HG03103 (cell line): Measurements from ENCODE around the gene ZNF22.

ENCODE experiments used
- ATAC-seq: cut with Tn5 transposase; IDR thresholded peaks from one replicate; pipeline ENCODE4 v1.9.1; 2021; ENCODE audit warnings: low read depth; ENCODE audit not compliant: unreplicated experiment

ZNF22 gene

DNA sequence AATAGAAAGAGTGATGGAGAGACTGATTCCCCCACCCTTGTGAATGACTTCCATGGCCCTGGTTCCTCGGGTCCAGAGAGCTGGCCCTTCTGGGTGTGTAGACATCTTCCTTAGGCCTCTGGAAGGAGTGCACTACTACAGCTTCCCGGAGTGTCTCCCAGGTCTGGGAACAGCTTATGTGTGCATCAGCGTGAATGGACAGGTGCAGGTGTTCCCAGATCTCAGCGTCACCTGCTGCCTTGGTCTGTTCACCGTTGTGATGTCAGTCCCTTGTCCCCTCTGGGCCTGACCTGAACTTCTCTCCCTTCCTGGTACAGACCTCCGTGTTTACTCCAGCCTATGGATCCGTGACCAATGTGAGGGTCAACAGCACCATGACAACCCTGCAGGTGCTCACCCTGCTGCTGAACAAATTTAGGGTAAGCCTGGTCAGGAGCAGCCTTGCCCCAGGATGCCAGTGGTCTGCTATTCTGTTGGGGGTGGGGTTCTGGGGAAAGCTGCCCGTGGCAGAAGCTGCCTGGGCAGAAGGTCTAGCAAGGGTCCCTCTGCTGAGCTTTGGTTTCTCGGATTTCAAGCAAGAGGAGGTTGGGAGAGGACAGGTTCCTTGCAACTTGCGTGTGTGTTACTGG lies 11.7 kb upstream of the ZNF22 start:
- ATAC-seq: no peak

DNA sequence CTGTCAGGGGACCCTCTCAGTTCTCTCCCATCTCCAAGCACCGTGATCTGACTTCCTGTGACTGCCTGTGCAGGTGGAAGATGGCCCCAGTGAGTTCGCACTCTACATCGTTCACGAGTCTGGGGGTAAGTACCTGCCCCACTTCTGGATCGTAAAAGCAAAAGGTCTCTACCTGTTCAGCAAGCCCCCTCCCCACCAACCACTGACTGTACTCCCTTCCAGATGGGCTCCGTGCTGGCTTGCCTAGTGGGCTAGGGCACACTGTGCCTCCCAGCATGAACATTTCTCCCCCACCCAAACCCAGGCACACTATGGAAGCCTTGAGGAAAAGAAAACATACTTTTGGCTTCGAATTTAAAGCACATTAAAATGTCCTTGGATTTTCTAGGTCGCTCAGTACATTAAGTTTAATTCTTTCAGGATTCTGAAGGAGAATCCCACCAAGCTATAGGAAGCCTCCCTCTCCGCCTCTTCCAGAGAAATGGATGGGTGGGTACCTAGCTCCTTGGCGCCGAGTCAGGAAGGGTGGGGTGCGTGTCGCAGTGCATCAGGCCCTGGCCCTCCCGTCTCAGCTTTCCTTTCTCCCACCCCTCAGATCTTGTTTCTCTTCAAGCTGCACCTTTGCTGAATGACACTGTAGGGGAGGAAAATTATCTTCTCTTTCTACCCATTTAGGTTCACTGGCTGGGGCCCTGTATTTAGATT lies 11.0 kb upstream of the ZNF22 start:
- no peak for ATAC-seq

DNA sequence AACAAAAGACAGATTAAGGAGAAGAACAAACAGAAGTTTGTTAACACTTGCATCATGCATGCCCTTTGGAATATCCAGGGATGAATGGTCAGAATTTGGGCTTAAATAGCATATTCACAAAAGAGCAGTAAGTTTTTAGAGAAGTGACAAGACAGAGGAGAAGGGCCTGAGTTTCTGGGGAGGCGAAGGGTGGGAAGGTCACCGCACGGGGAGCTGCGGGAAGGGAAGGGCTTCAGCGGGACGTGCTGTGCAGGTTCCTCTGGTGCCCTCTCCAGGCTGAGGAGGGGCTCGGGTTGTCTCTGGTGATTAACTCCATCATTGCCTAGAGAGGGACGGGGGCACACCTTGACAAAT lies 10.4 kb upstream of the ZNF22 start:
- no peak for ATAC-seq

DNA sequence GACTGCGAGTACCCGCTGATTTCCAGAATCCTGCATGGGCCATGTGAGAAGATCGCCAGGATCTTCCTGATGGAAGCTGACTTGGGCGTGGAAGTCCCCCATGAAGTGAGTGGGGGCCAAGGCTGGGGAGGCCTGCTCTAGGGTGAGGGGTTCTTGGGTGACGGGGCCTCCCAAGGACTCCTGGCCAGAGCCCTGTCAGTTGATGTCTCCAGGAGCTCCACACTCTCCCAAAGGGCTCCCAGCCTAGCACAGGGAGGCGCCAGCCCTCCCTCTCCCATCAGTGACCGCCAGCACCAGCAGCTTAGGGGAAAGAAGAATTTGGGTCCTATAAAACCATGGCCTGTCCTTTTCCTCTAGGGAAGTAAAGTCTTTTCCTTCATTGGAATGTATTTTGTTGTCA lies 9.8 kb upstream of the ZNF22 start:
- no peak for ATAC-seq

DNA sequence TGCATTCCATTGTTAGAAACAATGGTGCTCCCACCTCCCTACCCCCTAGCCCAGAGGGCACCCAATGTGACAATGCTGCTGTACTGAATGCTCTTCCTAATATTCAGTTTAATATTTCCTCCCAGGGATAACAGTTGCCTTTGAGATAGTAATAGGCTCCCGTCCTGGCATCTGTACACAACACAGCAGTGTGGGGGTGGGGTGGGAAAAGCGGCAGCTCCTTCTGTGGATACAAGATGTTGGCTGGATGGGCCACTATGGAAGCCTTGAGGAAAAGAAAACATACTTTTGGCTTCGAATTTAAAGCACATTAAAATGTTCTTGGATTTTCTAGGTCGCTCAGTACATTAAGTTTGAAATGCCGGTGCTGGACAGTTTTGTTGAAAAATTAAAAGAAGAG lies 9.2 kb upstream of the ZNF22 start:
- ATAC-seq: no peak

DNA sequence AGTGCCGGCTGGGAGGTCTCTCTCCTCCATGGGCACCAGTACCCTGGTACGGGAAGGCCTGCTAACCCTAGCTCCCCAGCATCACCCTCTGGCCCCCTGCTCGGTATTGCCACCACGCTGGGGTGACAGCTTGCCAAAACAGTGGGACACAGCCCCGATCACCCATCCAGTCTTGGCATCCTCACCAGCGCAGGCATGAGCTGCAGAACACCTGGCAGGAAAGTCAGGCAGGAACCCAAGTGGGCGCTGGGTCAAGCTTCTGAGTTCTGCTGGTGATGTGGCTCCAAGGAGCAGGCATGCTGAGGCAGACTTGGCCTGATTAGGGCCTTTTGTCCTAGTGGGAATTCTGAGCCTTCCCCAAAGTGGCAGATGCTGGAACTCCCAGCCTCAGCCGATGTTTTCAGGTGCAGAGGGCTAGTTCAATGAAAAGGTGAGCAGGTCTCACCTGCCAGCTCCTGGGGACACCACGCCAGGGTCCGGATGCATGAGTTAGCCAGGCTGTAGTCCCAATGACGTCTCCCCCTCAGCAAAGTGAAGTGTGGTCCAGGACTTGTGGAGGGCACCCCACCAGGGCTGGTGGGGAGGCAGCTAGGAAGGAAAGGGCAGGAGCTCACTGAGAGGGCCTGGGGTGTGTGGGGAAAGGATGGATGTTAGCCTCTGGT lies 8.5 kb upstream of the ZNF22 start:
- no peak for ATAC-seq

DNA sequence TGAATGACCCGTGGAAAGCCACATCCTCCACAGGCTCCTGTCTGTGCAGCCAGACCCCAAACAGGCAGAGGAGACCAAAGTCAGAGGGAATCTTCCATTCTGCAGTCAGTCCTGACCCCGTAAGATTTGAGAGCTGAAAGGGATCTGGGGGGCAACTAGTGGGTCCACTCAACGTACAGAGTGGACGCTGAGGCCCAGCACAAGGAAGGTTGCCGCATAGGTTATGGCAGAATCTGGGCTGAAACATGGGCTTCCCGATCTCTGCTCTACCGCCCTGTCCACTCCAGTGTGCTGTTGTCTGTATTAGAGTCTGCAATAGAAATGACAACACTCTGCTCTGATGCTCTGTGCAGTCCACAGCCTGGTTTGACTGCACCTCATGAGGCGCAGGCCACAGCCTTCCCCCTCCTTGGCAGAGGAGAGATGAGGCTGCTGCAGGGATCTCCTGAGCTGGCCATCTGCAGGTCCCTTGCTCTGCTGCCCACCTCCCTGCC lies 7.9 kb upstream of the ZNF22 start:
- ATAC-seq: no peak

DNA sequence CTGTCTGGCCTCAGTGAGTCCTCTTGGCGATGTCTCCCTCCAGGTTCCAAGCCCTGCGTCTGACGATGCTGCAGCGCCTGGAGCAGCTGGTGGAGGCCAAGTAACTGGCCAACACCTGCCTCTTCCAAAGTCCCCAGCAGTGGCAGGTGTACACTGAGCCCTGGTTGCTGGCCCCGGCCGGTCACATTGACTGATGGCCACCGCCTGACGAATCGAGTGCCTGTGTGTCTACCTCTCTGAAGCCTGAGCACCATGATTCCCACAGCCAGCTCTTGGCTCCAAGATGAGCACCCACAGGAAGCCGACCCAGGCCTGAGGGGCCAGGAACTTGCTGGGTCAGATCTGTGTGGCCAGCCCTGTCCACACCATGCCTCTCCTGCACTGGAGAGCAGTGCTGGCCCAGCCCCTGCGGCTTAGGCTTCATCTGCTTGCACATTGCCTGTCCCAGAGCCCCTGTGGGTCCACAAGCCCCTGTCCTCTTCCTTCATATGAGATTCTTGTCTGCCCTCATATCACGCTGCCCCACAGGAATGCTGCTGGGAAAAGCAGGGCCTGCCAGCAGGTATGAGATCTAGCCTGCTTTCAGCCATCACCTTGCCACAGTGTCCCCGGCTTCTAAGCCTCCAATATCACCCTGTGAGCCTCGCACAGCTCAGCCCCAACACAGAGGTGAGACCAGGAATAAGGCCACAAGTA lies 7.3 kb upstream of the ZNF22 start:
- no peak for ATAC-seq

DNA sequence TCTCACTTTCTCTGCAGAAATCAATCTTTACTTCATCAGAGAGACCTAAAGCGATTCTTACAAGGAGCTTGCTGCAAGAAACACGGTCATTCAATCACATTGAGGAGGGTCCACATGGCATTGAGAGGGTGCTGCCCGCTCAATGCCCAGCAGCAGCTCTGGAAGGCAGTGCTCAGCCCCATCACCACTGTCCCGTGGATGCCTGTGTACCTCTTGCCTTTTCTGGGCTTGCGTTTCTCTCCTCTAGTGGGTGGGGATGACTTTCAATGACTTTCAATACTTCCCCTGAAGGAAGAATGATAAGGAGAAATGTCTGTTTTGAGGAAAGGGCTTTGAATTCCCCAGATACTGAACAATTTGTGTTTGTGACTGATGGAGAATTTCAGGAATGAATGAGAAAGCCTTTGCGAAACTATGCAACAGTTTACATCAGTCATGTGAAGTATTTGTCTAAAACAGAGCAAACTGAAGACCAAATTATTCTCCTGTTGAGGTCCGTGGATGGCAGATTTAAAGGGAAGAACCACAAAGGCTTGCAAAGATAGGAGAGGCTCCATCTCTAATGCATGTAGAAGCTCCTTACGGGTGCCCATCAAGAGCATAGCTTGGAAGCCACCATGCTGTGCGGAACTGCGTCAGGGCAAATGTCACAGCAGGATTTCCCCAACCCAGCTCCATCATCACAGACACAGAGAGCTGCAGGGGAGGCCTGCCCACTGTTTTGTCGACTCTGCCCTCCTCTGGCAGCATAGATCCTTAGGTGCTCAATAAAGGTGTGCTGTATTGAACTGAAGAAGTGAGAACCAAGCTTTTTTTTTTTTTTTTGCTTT lies 6.6 kb upstream of the ZNF22 start:
- ATAC-seq: no peak

DNA sequence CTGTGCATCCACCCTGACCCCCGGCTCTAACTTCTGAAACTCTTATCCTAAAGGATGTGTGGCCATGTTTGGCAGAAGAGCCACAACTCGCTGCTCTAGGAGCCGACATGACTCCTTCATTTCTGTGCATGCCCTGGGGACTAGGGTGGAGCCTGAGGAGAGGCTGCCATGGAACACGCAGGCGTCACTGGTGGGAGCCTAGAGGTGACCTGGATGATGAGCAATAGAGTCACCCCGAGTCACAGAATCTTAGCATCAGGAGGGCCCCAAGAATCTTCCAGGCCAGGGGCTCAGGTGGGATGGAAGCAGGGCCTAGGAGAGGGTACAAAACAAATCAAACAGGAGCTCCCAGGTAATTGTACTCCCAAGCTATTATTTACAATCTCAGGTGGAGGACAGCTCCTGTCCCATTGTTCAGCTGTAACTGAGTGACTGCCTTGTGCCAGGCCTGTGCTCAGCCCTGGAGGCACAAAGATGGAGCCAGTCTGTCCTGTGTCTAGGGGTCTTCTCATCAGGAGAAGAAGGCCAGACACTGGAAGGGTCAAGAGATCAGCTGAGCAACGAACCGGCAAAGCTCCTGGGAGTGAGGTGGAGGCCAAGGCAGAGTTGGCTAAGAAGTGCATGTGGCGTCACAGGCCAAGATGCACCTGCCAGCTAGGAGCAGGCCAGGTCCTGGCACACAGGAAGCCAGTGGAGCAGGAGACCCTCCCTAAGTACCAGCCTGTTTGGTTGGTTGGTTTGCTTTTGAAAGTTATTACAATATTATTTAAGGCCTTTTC lies 5.8 kb upstream of the ZNF22 start:
- ATAC-seq: no peak

DNA sequence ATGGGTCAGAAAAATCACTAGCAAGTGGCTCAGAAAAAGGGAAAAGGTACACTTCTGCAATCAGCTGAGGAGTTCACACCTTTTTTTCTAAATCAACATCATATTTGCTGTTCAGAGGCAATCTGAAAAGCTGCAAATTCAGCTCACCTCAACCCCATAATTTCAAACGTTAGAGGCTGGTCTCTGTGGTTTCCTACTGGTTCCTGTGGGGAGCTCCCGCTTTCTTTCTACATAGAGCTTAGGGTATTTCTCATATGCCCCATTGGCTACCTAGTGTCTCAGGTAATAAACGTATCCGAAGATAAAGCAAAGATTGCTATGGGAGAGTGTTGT lies 5.2 kb upstream of the ZNF22 start:
- no peak for ATAC-seq

DNA sequence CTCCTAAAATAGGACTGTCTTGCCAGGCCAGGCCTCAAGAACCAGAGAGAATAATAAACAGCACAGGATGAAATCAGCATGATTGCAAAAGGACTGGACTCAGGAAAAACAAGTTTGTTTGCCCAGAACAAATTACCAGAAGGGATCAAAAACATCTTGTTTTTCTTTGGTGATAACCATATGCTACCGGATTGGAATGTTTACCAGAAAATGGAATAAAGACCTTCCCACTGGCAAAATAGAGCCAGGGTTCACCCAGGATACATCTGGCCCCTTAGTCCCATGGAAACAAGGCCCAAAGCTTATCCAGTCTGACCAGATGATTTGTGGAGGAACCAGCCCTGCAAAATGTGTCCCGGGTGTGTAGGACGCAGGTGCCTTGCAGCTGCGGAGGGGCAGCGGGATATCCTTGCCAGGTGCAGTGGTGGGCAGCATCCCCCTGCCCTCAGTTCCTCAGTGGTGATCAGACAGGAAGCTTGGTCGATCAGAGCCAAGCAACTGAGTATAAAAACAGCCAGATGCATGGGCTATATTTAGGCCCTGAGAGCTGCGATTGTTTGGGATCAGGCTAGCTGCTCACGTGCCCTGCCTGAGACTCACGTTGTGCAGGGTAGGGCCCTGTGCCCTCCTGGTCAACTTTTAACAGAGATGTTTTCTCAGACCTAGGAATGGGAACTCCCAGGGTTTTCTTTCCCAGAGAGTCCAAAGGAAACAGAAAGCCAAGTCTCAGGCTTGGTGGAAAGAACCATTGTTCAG lies 4.6 kb upstream of the ZNF22 start:
- no peak for ATAC-seq

DNA sequence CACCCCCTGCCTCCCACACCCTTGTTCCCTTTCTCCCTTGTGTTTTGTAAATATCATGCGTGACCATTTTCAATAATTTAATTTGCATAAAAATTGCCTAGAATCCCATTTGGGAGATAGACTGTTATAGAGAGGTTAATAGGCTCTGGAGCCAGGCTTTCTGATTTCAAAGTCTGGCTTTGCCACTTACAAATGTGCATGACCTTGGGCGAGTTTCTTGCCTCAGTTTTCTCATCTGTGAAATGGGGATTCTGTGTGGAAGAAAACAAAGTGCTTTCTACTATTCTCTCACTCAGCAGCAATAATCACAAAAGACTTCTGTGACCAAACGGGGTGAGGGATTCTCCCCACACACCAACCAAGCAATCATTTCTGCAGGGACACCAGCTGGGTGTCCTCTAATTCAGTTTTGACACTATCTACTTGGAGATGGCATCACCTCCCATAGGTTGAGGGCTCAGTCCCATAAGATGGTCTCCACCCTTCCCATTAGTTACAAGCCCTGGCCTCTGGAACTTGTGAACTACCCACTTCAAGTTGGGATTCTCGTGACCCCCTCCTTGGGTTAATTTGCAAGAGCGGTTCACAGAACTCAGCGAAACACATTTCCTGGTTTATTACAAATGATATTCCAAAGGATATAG lies 3.5 kb upstream of the ZNF22 start:
- no peak for ATAC-seq

DNA sequence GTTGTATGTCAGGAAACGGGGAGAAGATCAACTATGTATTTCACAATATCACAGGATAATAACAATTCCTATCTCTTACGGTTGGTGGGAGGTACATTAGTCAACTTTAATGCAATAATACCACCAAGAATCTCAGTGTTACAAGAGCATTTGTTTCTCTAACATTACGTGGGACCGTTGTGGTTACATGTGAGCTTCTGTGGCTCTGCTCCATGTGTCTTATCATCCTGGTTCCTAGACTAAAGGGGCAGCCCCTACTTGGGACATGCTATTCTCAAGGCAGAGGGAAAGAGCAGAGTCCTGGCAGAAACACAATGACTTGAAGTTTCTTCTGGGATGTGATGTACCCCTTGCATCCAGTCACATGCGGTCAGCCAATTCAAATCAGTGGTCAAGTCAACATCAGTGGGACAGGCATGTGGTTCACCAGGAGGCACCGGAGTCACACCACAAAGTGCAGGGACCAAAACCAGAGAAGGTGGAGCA lies 2.5 kb upstream of the ZNF22 start:
- ATAC-seq: no peak

DNA sequence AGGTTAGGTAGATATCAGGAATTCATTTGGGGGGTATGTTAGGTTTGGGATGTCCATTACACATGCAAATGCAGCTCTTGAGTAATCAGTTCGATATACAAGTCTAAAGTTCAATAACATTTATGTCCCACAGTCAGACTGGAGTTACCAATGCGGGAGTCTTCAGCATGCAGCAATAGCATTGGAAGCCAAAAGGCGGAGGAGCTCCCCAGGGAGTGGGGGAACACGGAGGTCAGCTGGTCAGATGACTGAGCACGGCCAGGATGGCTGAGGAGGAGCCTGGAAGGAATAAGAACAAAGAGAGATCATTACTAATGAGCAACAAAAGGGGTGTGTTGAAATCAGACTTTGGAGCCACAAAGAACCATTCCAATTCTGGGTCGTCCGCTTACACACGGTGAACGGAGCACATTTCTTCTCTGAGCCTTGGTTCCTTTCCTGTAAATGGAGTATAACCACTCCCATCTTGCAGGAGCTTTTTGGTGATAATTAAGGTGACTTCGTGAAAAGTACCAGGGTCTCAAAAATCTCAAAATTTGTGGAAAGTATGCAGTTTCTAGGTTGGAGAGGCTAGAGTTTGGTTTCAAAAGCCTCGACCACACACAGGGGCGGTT lies 478 bp upstream of the ZNF22 start:
- no peak for ATAC-seq

DNA sequence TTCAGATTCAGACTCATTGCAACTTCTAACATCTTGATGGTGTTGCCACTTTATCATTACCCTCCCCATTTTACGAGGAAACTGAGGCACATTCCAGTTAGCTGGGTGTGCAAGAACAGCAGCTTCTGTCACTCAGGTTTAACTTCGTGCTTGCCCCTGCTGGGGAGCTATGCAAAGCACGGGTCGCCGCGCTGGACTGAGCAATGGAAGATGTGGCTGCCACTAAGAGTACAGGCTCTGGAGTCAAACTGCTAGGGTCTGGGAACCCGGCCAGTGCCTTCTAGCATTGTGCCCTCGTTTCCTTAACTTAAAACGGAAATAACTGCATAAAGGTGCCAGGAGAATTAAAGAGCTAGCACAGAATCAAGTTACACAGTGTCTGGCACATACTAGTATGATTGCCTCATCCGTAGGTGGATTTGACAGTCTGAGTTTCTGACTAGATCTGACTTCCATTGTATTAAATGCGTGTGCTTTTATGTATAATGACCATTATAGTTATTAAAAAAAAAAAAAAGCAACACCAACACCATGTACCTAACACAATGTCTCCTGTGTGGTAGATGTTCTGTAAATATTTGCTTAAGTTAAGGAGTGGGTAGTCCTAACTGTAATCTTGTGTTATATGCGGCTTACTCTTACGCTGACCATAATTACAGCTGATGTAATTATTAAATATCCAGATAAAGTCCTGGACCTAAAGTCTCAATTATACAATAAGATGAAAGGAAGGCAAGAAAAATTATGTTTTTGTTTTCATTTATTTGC lies 842 bp downstream of the ZNF22 start:
- peak; percentile 72 for ATAC-seq

DNA sequence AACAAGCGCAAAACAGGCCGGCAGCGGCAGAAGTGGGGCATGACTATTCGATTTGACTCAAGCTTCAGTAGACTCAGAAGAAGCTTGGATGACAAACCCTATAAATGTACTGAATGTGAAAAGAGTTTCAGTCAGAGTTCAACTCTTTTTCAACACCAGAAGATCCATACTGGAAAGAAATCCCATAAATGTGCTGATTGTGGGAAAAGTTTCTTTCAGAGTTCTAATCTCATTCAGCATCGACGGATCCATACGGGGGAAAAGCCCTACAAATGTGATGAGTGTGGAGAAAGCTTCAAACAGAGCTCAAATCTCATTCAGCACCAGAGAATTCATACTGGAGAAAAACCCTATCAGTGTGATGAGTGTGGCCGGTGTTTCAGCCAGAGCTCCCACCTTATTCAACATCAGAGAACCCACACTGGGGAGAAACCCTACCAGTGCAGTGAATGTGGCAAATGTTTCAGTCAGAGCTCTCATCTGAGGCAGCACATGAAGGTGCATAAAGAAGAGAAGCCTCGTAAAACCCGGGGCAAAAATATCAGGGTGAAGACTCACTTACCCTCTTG lies 2.8 kb downstream of the ZNF22 start:
- ATAC-seq: no peak
